Endothelial cell of umbilical vein (primary cell): ENCODE results near the gene BCAS3.

Source experiments
- CTCF ChIP-seq, 2 donors: IDR thresholded peaks; 1 replicate in 1 of 2; 2 replicates in 1 of 2; pipeline ENCODE4 v1.5.1; 2011; ENCODE audit warnings: low read length in 2 of 2, mild to moderate bottlenecking in 2 of 2, moderate library complexity in 2 of 2, control low read depth in 1 of 2, inconsistent platforms in 1 of 2, low read depth in 1 of 2; ENCODE audit not compliant: insufficient read depth in 1 of 2; ENCODE audit errors: extremely low read depth in 1 of 2
- EZH2 ChIP-seq: IDR thresholded peaks from 2 replicates; pipeline ENCODE4 v1.6.1; 2012; ENCODE audit warnings: borderline replicate concordance, low read depth, mild to moderate bottlenecking, moderate library complexity, low read length, inconsistent platforms; ENCODE audit not compliant: severe bottlenecking
- FOS ChIP-seq: IDR thresholded peaks from 2 replicates; pipeline ENCODE4 v1.6.1; 2011; ENCODE audit warnings: mild to moderate bottlenecking, low read length, moderate library complexity, borderline replicate concordance; ENCODE audit not compliant: insufficient read depth
- JUN ChIP-seq: IDR thresholded peaks from 2 replicates; pipeline ENCODE4 v1.6.1; 2011; ENCODE audit warnings: borderline replicate concordance, low read depth; ENCODE audit not compliant: insufficient read length, insufficient read depth
- MAX ChIP-seq: IDR thresholded peaks from 2 replicates; pipeline ENCODE4 v1.6.1; 2011; ENCODE audit not compliant: insufficient read depth, insufficient read length
- POLR2A ChIP-seq: IDR thresholded peaks from 2 replicates; pipeline ENCODE4 v1.6.1; 2012; ENCODE audit warnings: low read depth, mild to moderate bottlenecking, control low read depth, low read length
- POLR2AphosphoS5 ChIP-seq: IDR thresholded peaks from 2 replicates; pipeline ENCODE4 v1.6.1; 2012; ENCODE audit warnings: low read depth, mild to moderate bottlenecking, control low read depth, low read length, moderate library complexity; ENCODE audit not compliant: insufficient read depth

GRCh38 chr17:61310590-61310989 lies 632.9 kb downstream of the BCAS3 start:
- no peak for TF ChIP-seq POLR2A
- TF ChIP-seq CTCF (IDR thresholded peaks at IDR 0.05; ENCODE audit: extremely low read depth in 1 of 2, insufficient read depth in 1 of 2, low read depth in 1 of 2, low read length in 2 of 2), result no peak
- no peak for TF ChIP-seq JUN
- no peak for TF ChIP-seq POLR2AphosphoS5
- TF ChIP-seq MAX, result no peak
- TF ChIP-seq EZH2, result no peak
- no peak for TF ChIP-seq FOS
